Prostate gland (tissue), 2 donors: ENCODE results near the gene AMT. TPM values are rescaled to one million over a fixed set of nuclear protein-coding genes. Genes with fewer than 3 reads are reported as not detected.
"Not testable (repeated sequence)": the region's sequence is repeated elsewhere in the genome, so short reads cannot be mapped to it uniquely, and the experiment has no call there.

Source experiments
- DNase-seq: peaks from one replicate; pipeline ENCODE4 v3.0.0-alpha.2; 2019; ENCODE audit warnings: low spot score
- H3K27ac ChIP-seq, 2 donors: fragments of 200-600 bp; sonication (generic); 2 replicates each; pipeline ENCODE4 v1.5.1; 2017 to 2019
- H3K27me3 ChIP-seq: fragments of 200-600 bp; sonication (generic); replicated peaks from 2 replicates; pipeline ENCODE4 v1.5.1; 2019; ENCODE audit not compliant: insufficient read depth
- H3K36me3 ChIP-seq, 2 donors: fragments of 200-600 bp; sonication (generic); 1 replicate in 1 of 2; 2 replicates in 1 of 2; pipeline versions ENCODE4 v1.5.1 to v1.8.1; 2017 to 2019
- H3K4me1 ChIP-seq: fragments of 200-600 bp; sonication (generic); replicated peaks from 2 replicates; pipeline ENCODE4 v1.5.1; 2019
- H3K4me3 ChIP-seq, 2 donors: fragments of 200-600 bp; sonication (generic); 2 replicates each; pipeline ENCODE4 v1.5.1; 2017 to 2019
- H3K9me3 ChIP-seq: fragments of 200-600 bp; sonication (generic); 2 replicates; pipeline ENCODE4 v1.5.1; 2017
- CTCF ChIP-seq, 4 experiments: fragments of 200-600 bp in 2 of 4; fragments of 450-650 bp in 2 of 4; sonication (generic) in 2 of 4; IDR thresholded peaks; 1 replicate in 3 of 4; 2 replicates in 1 of 4; pipeline ENCODE4 v1.5.1; 2016 to 2019; ENCODE audit warnings: antibody characterized with exemption in 4 of 4, mild to moderate bottlenecking in 2 of 4, moderate library complexity in 2 of 4
- POLR2A ChIP-seq: fragments of 450-650 bp; IDR thresholded peaks from one replicate; pipeline ENCODE4 v1.6.1; 2016; ENCODE audit warnings: antibody characterized with exemption, mild to moderate bottlenecking
- POLR2AphosphoS5 ChIP-seq: sonication (generic); formaldehyde crosslinking; IDR thresholded peaks from one replicate; pipeline ENCODE4 v1.6.1; 2017; ENCODE audit warnings: antibody characterized with exemption
- WGBS: methylation state at CpG from one replicate; pipeline ENCODE4 v1.1.5; 2018; 5-methylcytosine and 5-hydroxymethylcytosine counted together
- intact Hi-C: fragments of 100-400 bp; cut with DNase I; formaldehyde crosslinking; loops from one replicate; pipeline ENCODE4 v1.14.2; 2022
- total RNA-seq, 2 donors: library from RNA; depleted of rRNA; stranded (reverse); fragments of >200 nt; gene quantifications; one replicate each; pipeline ENCODE4 v1.1.0, GENCODE V29; 2016

The AMT gene
- total RNA-seq, 2 donors from 2014 or later = 6.3 to 8.9 TPM

GRCh38 chr3:49397470-49397869, 24.8 kb downstream of the AMT start:
- no peak overlapping the region for H3K4me3 ChIP-seq
- H3K27ac ChIP-seq = no peak overlapping the region
- no peak for DNase-seq
- H3K27me3 ChIP-seq = no peaks in the 10 kb centered on the region
- TF ChIP-seq CTCF (IDR thresholded peaks at IDR 0.05) (no peak), POLR2A (no peak), POLR2AphosphoS5 (peak; percentile 24)
- WGBS = 52% methylated on average over 4 of the region's 4 CpGs
- H3K36me3 ChIP-seq = no peaks in the 10 kb centered on the region
- no peaks in the 10 kb centered on the region for H3K4me1 ChIP-seq
- intact Hi-C loops = no loop called here
- no peaks in the 10 kb centered on the region for H3K9me3 ChIP-seq

- H3K9me3 ChIP-seq, H3K4me3 ChIP-seq, H3K36me3 ChIP-seq, H3K27ac ChIP-seq, DNase-seq, intact Hi-C loops, H3K27me3 ChIP-seq, H3K4me1 ChIP-seq: not testable (repeated sequence)
- 93% methylated on average over 10 of the region's 10 CpGs for WGBS
Measured at GRCh38 chr3:49391310-49391709, 31.0 kb downstream of the AMT start.

- no peak for DNase-seq
- no peak overlapping the region for H3K27ac ChIP-seq
- H3K27me3 ChIP-seq = no peaks in the 10 kb centered on the region
- TF ChIP-seq CTCF (IDR thresholded peaks at IDR 0.05) = no peak
- TF ChIP-seq POLR2A = no peak
- no peak for TF ChIP-seq POLR2AphosphoS5
- intact Hi-C loops = no loop called here
- no peaks in the 10 kb centered on the region for H3K4me1 ChIP-seq
- no peaks in the 10 kb centered on the region for H3K36me3 ChIP-seq
- WGBS = 99% methylated on average over 6 of the region's 6 CpGs
- no peak overlapping the region for H3K4me3 ChIP-seq
- no peaks in the 10 kb centered on the region for H3K9me3 ChIP-seq
Measured at GRCh38 chr3:49389297-49389696, 33.0 kb downstream of the AMT start.

- intact Hi-C loops = no loop called here
- WGBS = 92% methylated on average over 1 of the region's 1 CpG
- Histone ChIP-seq H3K4me1 (no peaks in the 10 kb centered on the region), H3K9me3 (no peaks in the 10 kb centered on the region), H3K27ac (no peak overlapping the region), H3K4me3 (no peak overlapping the region), H3K36me3 (no peaks in the 10 kb centered on the region), H3K27me3 (no peaks in the 10 kb centered on the region)
- DNase-seq = no peak
- TF ChIP-seq POLR2AphosphoS5 (no peak), POLR2A (no peak), CTCF (IDR thresholded peaks at IDR 0.05) (no peak)
Measured at GRCh38 chr3:49388289-49388820, 33.9 kb downstream of the AMT start.

- intact Hi-C loops = no loop called here
- Histone ChIP-seq H3K36me3 (no peaks in the 10 kb centered on the region), H3K27me3 (no peaks in the 10 kb centered on the region), H3K4me3 (no peak overlapping the region), H3K4me1 (no peaks in the 10 kb centered on the region), H3K9me3 (no peaks in the 10 kb centered on the region), H3K27ac (no peak overlapping the region)
- no peak for DNase-seq
- TF ChIP-seq POLR2AphosphoS5 = no peak
- TF ChIP-seq POLR2A = no peak
- TF ChIP-seq CTCF (IDR thresholded peaks at IDR 0.05) = no peak
- 93% methylated on average over 2 of the region's 2 CpGs for WGBS
Measured at GRCh38 chr3:49387721-49388120, 34.6 kb downstream of the AMT start.
